ENCODE measurements around the gene LIN28A. TPM values are rescaled to one million over a fixed set of nuclear protein-coding genes. Genes with fewer than 3 reads are reported as not detected.

The LIN28A gene
- total and polyA plus RNA-seq, 2 experiments from 2014 or later: 604 to 1,571 TPM

DNA sequence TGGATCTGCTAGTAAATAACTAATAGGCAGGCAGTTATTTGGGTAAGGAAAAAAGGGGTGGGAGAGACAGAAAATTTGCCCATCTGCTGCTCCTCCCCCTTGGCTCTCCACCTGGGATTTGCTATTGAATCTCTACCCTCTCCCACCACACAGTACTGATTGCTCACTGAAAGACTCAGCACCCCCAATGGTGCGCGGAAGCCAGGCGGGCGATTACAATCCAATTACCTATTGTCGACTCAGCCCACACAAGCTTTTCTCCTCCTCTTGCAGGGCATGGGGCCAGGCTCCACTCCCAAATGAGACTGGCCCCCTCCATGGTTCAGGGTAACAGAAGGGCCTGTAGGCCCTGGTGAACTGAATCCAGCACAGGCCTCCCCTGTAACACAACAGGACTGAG is 58.9 kb downstream of the LIN28A start:
- Histone ChIP-seq H3K79me2 (replicated peaks; ENCODE audit: insufficient read depth) (peaks cover 15% of the 10 kb centered on the region), H4K20me1 (replicated peaks; ENCODE audit: insufficient read depth) (peaks cover 19% of the 10 kb centered on the region), H3K9me2 (ENCODE audit: insufficient read depth) (no peaks in the 10 kb centered on the region), H3K27me3 (ENCODE audit: insufficient read depth) (peaks cover 9% of the 10 kb centered on the region; the same call in 1 of the 2 replicates), H3K36me3 (ENCODE audit: insufficient read depth) (peaks cover 26% of the 10 kb centered on the region), H3F3A (replicated peaks; ENCODE audit: low read depth) (peaks cover 35% of the 10 kb centered on the region), H3K27ac (ENCODE audit: low read depth) (no peak overlapping the region), H3K4me2 (no peak overlapping the region), H2AFZ (no peak overlapping the region), H3K4me1 (ENCODE audit: insufficient read depth) (peaks cover 21% of the 10 kb centered on the region), H3K4me3 (no peak overlapping the region)
- Mint-ChIP-seq H3K27me3 (ENCODE audit: insufficient read depth, low read depth, poor library complexity) (peaks cover 33% of the 10 kb centered on the region), H3K27ac (peak overlapping the region; percentile 34; the same call in 1 of the 2 replicates), H3K9me3 (peaks cover 3% of the 10 kb centered on the region; the same call in 1 of the 3 replicates), H3K4me3 (no peak overlapping the region; the same call in 2 of the 3 replicates), H3K36me3 (ENCODE audit: low read depth) (peaks cover 46% of the 10 kb centered on the region), H3K4me1 (peaks cover 32% of the 10 kb centered on the region)
- TF ChIP-seq ZNF331 (CRISPR knock-in tag; IDR thresholded peaks at IDR 0.05; ENCODE audit: low read depth) (no peak), EZH2 (IDR thresholded peaks at IDR 0.05; ENCODE audit: low read depth, unreplicated experiment) (no peak), JUNB (IDR thresholded peaks at IDR 0.05; ENCODE audit: unreplicated experiment) (no peak), NANOG (IDR thresholded peaks at IDR 0.05; ENCODE audit: borderline replicate concordance) (no peak), EZH2phosphoT487 (IDR thresholded peaks at IDR 0.05; ENCODE audit: unreplicated experiment) (no peak), STAT1 (IDR thresholded peaks at IDR 0.05; ENCODE audit: unreplicated experiment) (no peak), POLR2AphosphoS5 (IDR thresholded peaks at IDR 0.05; ENCODE audit: low read depth) (no peak), CREB1 (CRISPR knock-in tag; IDR thresholded peaks at IDR 0.05; ENCODE audit: low read depth) (no peak), ZNF114 (CRISPR knock-in tag; IDR thresholded peaks at IDR 0.05) (no peak)
- TF ChIP-seq, protein P1, sequence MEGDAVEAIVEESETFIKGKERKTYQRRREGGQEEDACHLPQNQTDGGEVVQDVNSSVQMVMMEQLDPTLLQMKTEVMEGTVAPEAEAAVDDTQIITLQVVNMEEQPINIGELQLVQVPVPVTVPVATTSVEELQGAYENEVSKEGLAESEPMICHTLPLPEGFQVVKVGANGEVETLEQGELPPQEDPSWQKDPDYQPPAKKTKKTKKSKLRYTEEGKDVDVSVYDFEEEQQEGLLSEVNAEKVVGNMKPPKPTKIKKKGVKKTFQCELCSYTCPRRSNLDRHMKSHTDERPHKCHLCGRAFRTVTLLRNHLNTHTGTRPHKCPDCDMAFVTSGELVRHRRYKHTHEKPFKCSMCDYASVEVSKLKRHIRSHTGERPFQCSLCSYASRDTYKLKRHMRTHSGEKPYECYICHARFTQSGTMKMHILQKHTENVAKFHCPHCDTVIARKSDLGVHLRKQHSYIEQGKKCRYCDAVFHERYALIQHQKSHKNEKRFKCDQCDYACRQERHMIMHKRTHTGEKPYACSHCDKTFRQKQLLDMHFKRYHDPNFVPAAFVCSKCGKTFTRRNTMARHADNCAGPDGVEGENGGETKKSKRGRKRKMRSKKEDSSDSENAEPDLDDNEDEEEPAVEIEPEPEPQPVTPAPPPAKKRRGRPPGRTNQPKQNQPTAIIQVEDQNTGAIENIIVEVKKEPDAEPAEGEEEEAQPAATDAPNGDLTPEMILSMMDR (conservative IDR thresholded peaks at IDR 0.05; ENCODE audit: low read depth in 2 of 2): no peak
- TF ChIP-seq, protein P2, sequence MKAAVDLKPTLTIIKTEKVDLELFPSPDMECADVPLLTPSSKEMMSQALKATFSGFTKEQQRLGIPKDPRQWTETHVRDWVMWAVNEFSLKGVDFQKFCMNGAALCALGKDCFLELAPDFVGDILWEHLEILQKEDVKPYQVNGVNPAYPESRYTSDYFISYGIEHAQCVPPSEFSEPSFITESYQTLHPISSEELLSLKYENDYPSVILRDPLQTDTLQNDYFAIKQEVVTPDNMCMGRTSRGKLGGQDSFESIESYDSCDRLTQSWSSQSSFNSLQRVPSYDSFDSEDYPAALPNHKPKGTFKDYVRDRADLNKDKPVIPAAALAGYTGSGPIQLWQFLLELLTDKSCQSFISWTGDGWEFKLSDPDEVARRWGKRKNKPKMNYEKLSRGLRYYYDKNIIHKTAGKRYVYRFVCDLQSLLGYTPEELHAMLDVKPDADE (IDR thresholded peaks at IDR 0.05): no peak
- TF ChIP-seq, protein P3, sequence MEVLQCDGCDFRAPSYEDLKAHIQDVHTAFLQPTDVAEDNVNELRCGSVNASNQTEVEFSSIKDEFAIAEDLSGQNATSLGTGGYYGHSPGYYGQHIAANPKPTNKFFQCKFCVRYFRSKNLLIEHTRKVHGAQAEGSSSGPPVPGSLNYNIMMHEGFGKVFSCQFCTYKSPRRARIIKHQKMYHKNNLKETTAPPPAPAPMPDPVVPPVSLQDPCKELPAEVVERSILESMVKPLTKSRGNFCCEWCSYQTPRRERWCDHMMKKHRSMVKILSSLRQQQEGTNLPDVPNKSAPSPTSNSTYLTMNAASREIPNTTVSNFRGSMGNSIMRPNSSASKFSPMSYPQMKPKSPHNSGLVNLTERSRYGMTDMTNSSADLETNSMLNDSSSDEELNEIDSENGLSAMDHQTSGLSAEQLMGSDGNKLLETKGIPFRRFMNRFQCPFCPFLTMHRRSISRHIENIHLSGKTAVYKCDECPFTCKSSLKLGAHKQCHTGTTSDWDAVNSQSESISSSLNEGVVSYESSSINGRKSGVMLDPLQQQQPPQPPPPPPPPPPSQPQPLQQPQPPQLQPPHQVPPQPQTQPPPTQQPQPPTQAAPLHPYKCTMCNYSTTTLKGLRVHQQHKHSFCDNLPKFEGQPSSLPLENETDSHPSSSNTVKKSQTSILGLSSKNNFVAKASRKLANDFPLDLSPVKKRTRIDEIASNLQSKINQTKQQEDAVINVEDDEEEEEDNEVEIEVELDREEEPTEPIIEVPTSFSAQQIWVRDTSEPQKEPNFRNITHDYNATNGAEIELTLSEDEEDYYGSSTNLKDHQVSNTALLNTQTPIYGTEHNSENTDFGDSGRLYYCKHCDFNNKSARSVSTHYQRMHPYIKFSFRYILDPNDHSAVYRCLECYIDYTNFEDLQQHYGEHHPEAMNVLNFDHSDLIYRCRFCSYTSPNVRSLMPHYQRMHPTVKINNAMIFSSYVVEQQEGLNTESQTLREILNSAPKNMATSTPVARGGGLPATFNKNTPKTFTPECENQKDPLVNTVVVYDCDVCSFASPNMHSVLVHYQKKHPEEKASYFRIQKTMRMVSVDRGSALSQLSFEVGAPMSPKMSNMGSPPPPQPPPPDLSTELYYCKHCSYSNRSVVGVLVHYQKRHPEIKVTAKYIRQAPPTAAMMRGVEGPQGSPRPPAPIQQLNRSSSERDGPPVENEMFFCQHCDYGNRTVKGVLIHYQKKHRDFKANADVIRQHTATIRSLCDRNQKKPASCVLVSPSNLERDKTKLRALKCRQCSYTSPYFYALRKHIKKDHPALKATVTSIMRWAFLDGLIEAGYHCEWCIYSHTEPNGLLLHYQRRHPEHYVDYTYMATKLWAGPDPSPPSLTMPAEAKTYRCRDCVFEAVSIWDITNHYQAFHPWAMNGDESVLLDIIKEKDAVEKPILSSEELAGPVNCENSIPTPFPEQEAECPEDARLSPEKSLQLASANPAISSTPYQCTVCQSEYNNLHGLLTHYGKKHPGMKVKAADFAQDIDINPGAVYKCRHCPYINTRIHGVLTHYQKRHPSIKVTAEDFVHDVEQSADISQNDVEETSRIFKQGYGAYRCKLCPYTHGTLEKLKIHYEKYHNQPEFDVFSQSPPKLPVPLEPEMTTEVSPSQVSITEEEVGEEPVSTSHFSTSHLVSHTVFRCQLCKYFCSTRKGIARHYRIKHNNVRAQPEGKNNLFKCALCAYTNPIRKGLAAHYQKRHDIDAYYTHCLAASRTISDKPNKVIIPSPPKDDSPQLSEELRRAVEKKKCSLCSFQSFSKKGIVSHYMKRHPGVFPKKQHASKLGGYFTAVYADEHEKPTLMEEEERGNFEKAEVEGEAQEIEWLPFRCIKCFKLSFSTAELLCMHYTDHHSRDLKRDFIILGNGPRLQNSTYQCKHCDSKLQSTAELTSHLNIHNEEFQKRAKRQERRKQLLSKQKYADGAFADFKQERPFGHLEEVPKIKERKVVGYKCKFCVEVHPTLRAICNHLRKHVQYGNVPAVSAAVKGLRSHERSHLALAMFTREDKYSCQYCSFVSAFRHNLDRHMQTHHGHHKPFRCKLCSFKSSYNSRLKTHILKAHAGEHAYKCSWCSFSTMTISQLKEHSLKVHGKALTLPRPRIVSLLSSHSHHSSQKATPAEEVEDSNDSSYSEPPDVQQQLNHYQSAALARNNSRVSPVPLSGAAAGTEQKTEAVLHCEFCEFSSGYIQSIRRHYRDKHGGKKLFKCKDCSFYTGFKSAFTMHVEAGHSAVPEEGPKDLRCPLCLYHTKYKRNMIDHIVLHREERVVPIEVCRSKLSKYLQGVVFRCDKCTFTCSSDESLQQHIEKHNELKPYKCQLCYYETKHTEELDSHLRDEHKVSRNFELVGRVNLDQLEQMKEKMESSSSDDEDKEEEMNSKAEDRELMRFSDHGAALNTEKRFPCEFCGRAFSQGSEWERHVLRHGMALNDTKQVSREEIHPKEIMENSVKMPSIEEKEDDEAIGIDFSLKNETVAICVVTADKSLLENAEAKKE (CRISPR knock-in tag; IDR thresholded peaks at IDR 0.05): no peak
- TF ChIP-seq, protein P4, sequence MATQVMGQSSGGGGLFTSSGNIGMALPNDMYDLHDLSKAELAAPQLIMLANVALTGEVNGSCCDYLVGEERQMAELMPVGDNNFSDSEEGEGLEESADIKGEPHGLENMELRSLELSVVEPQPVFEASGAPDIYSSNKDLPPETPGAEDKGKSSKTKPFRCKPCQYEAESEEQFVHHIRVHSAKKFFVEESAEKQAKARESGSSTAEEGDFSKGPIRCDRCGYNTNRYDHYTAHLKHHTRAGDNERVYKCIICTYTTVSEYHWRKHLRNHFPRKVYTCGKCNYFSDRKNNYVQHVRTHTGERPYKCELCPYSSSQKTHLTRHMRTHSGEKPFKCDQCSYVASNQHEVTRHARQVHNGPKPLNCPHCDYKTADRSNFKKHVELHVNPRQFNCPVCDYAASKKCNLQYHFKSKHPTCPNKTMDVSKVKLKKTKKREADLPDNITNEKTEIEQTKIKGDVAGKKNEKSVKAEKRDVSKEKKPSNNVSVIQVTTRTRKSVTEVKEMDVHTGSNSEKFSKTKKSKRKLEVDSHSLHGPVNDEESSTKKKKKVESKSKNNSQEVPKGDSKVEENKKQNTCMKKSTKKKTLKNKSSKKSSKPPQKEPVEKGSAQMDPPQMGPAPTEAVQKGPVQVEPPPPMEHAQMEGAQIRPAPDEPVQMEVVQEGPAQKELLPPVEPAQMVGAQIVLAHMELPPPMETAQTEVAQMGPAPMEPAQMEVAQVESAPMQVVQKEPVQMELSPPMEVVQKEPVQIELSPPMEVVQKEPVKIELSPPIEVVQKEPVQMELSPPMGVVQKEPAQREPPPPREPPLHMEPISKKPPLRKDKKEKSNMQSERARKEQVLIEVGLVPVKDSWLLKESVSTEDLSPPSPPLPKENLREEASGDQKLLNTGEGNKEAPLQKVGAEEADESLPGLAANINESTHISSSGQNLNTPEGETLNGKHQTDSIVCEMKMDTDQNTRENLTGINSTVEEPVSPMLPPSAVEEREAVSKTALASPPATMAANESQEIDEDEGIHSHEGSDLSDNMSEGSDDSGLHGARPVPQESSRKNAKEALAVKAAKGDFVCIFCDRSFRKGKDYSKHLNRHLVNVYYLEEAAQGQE (IDR thresholded peaks at IDR 0.05; ENCODE audit: unreplicated experiment): no peak
- no peak for ATAC-seq
- DNase-seq (ENCODE audit: low spot score): no peak

Measured in GM23338 (cell line).